ENCODE data around the gene ZMIZ2.

The ZMIZ2 gene

DNA sequence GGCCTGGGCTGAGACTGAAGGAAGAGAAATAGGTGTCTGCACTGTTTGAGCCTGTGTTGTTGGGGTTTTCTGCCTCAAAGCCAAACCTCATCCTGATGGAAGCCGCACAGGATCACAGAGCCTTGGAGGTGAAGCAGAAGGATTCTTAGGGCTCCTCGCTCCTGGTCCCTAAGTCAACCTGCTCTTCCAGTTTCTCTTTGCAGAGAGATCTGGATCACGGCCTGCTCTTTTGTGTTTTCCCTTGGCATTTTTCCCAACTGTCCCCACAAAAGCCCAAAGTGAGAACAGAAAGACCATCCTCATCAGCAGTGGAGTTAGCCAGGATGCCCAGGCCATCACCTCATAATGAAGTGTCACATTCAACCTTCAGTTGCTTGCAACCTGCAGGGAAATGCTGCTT is 27.6 kb downstream of the ZMIZ2 start:
- TF ChIP-seq EGR1 (IDR thresholded peaks at IDR 0.05) = no peak
- TF ChIP-seq NFIC (IDR thresholded peaks at IDR 0.05) = no peak
- TF ChIP-seq TCF12 (IDR thresholded peaks at IDR 0.05; ENCODE audit: low read depth) = no peak
- TF ChIP-seq RAD21 (IDR thresholded peaks at IDR 0.05; ENCODE audit: low read depth) = no peak
- TF ChIP-seq YY1 (IDR thresholded peaks at IDR 0.05; ENCODE audit: low read depth) = no peak
- TF ChIP-seq CREB1 (IDR thresholded peaks at IDR 0.05; ENCODE audit: low read depth) = no peak
- TF ChIP-seq TEAD4 (IDR thresholded peaks at IDR 0.05) = no peak
- TF ChIP-seq CEBPB (IDR thresholded peaks at IDR 0.05) = no peak
- TF ChIP-seq, protein P1, sequence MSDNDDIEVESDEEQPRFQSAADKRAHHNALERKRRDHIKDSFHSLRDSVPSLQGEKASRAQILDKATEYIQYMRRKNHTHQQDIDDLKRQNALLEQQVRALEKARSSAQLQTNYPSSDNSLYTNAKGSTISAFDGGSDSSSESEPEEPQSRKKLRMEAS (IDR thresholded peaks at IDR 0.05) = no peak
- TF ChIP-seq EP300 (IDR thresholded peaks at IDR 0.05; ENCODE audit: borderline replicate concordance) = no peak
- no peak for TF ChIP-seq FOXM1 (IDR thresholded peaks at IDR 0.05; ENCODE audit: borderline replicate concordance, low read depth)
- no peak for TF ChIP-seq ZBTB7A (IDR thresholded peaks at IDR 0.05; ENCODE audit: low read depth)
- TF ChIP-seq USF1 (IDR thresholded peaks at IDR 0.05) = no peak
- TF ChIP-seq, protein P2, sequence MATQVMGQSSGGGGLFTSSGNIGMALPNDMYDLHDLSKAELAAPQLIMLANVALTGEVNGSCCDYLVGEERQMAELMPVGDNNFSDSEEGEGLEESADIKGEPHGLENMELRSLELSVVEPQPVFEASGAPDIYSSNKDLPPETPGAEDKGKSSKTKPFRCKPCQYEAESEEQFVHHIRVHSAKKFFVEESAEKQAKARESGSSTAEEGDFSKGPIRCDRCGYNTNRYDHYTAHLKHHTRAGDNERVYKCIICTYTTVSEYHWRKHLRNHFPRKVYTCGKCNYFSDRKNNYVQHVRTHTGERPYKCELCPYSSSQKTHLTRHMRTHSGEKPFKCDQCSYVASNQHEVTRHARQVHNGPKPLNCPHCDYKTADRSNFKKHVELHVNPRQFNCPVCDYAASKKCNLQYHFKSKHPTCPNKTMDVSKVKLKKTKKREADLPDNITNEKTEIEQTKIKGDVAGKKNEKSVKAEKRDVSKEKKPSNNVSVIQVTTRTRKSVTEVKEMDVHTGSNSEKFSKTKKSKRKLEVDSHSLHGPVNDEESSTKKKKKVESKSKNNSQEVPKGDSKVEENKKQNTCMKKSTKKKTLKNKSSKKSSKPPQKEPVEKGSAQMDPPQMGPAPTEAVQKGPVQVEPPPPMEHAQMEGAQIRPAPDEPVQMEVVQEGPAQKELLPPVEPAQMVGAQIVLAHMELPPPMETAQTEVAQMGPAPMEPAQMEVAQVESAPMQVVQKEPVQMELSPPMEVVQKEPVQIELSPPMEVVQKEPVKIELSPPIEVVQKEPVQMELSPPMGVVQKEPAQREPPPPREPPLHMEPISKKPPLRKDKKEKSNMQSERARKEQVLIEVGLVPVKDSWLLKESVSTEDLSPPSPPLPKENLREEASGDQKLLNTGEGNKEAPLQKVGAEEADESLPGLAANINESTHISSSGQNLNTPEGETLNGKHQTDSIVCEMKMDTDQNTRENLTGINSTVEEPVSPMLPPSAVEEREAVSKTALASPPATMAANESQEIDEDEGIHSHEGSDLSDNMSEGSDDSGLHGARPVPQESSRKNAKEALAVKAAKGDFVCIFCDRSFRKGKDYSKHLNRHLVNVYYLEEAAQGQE (IDR thresholded peaks at IDR 0.05; ENCODE audit: low read depth) = no peak
- no peak for TF ChIP-seq TAF1 (IDR thresholded peaks at IDR 0.05; ENCODE audit: low read depth)

- TF ChIP-seq, protein P2 (IDR thresholded peaks at IDR 0.05; ENCODE audit: low read depth) = 0 out of 2 replicates have a peak, but pooled peaks have one; percentile 17
- no peak for TF ChIP-seq USF1 (IDR thresholded peaks at IDR 0.05)
- TF ChIP-seq TAF1 (IDR thresholded peaks at IDR 0.05; ENCODE audit: low read depth) = no peak
- TF ChIP-seq, protein P1 (IDR thresholded peaks at IDR 0.05) = no peak
These were observed 33.8 kb downstream of the ZMIZ2 start for GRCh38 chr7:44782460-44782859.

DNA sequence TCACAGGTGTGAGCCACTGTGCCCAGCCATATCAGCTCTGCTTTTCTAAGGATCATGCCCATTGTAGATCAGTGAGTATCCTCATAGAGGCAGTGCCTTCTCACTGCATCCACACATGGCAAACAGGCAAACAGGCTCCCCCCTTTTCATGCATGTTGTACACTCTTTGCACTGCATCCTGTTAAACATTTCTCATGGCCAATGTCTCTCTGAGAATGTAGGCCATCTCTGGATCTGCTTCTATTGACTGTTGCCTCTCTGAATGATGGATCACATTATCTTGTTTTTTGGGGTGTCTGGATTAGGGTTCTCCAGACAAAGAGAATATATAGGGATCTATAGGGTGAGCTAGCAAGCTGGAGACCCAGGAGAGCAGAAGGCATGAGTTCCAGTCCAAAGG is 34.8 kb downstream of the ZMIZ2 start:
- TF ChIP-seq TAF1 (IDR thresholded peaks at IDR 0.05; ENCODE audit: low read depth) (no peak), TEAD4 (IDR thresholded peaks at IDR 0.05) (no peak), TCF12 (IDR thresholded peaks at IDR 0.05; ENCODE audit: low read depth) (no peak)
- TF ChIP-seq, protein P1 (IDR thresholded peaks at IDR 0.05) = no peak

- TF ChIP-seq YY1 (IDR thresholded peaks at IDR 0.05; ENCODE audit: low read depth) = no peak
- no peak for TF ChIP-seq NFIC (IDR thresholded peaks at IDR 0.05)
- TF ChIP-seq EP300 (IDR thresholded peaks at IDR 0.05; ENCODE audit: borderline replicate concordance) = no peak
- TF ChIP-seq, protein P2 (IDR thresholded peaks at IDR 0.05; ENCODE audit: low read depth) = no peak
- no peak for TF ChIP-seq CEBPB (IDR thresholded peaks at IDR 0.05)
- TF ChIP-seq RAD21 (IDR thresholded peaks at IDR 0.05; ENCODE audit: low read depth) = no peak
These were observed 35.7 kb downstream of the ZMIZ2 start for GRCh38 chr7:44784364-44784763.

DNA sequence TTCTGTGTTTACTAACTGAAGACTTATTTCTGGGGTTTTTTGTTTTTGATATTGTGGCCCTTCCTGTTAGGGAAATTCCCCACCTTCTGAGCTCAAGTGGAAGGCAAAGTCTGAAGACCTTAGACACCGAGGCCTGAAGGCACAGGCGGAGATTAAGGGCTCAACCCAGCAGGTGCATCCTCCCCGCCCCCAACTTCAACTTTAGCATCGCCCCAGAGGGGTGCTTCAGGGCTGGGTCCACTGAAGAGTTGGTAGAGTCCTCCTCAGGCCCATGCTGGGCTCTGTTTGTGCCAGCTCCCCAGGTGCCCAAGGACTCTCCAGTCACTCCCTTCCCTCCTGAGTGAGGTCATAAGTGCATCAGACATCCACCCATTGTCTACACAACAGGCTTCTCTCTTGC is 38.4 kb downstream of the ZMIZ2 start:
- no peak for TF ChIP-seq NFIC (IDR thresholded peaks at IDR 0.05)
- no peak for TF ChIP-seq TAF1 (IDR thresholded peaks at IDR 0.05; ENCODE audit: low read depth)
- TF ChIP-seq TCF12 (IDR thresholded peaks at IDR 0.05; ENCODE audit: low read depth) = no peak
- TF ChIP-seq RAD21 (IDR thresholded peaks at IDR 0.05; ENCODE audit: low read depth) = no peak
- TF ChIP-seq EP300 (IDR thresholded peaks at IDR 0.05; ENCODE audit: borderline replicate concordance) = no peak
